ENCODE data around the gene CREBRF.
"Not testable (repeated sequence)": the region's sequence is repeated elsewhere in the genome, so short reads cannot be mapped to it uniquely, and the experiment has no call there.

The CREBRF gene

GRCh38 chr5:173018358-173018757 is 37.8 kb upstream of the CREBRF start:
- WGBS = 88% methylated on average over 4 of the region's 4 CpGs
- H3K36me3 ChIP-seq (ENCODE audit: insufficient read depth, low read length) = peaks cover 24% of the 10 kb centered on the region; the same call in 1 of the 2 replicates
- no peak overlapping the region for H3K27ac ChIP-seq (ENCODE audit: low read depth, low read length)

DNA sequence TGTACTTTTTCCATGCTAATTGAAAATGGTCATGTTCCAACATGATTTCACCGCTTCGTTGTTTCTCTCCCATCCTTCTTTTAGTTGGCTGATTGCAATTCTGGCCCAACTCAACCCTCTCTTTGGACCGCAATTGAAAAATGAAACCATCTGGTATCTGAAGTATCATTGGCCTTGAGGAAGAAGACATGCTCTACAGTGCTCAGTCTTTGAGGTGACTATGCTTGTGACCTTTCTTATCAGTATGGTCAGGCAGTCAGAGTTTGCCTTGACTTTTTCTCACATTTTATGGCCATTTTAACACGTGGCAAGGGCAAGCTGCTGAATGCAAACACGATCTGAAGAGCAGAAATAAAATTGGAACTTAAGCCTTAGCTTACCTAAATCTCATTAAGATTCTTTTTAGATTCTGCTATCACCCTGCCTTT is 36.0 kb upstream of the CREBRF start:
- Histone ChIP-seq H3K9me3 (ENCODE audit: insufficient read depth, low read depth, low read length) (no peaks in the 10 kb centered on the region), H3K4me1 (ENCODE audit: insufficient read depth, low read length) (peaks cover 11% of the 10 kb centered on the region), H3K27me3 (ENCODE audit: insufficient read depth, low read length) (no peaks in the 10 kb centered on the region), H3K9ac (ENCODE audit: low read depth, low read length) (no peak overlapping the region), H3K27ac (ENCODE audit: low read depth, low read length) (no peak overlapping the region), H3K36me3 (ENCODE audit: insufficient read depth, low read length) (peaks cover 24% of the 10 kb centered on the region; the same call in 1 of the 2 replicates), H3K4me3 (ENCODE audit: low read length) (no peak overlapping the region)
- 94% methylated on average over 5 of the region's 5 CpGs for WGBS

More at GRCh38 chr5:173018358-173018757, 37.8 kb upstream of the CREBRF start:
- Histone ChIP-seq H3K27me3 (ENCODE audit: insufficient read depth, low read length) (no peaks in the 10 kb centered on the region), H3K9ac (ENCODE audit: low read depth, low read length) (no peak overlapping the region), H3K4me3 (ENCODE audit: low read length) (no peak overlapping the region), H3K4me1 (ENCODE audit: insufficient read depth, low read length) (peaks cover 11% of the 10 kb centered on the region), H3K9me3 (ENCODE audit: insufficient read depth, low read depth, low read length) (no peaks in the 10 kb centered on the region)

DNA sequence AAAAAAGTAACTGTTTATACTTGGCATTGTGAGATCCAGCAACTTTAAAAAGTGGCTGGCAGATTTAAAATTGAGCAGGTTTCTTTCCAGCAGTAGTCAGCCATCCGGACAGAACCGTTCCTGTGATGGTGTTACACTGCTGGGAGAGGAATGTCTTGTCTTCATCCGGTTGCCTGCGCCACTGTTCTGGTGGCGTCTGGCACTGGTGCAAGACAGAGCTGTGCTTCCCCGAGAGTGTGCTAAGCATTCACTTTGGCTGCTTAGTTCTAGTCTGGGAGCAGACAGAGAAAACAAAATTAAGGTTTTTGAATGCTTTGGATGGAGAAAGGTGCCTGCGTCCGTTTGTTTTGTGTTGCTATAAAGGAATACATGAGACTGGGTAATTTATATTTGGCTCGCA is 35.5 kb upstream of the CREBRF start:
- H3K9me3 ChIP-seq (ENCODE audit: insufficient read depth, low read depth, low read length) = no peaks in the 10 kb centered on the region
- no peak overlapping the region for H3K27ac ChIP-seq (ENCODE audit: low read depth, low read length)
- no peak overlapping the region for H3K9ac ChIP-seq (ENCODE audit: low read depth, low read length)
- peaks cover 11% of the 10 kb centered on the region for H3K4me1 ChIP-seq (ENCODE audit: insufficient read depth, low read length)
- 93% methylated on average over 9 of the region's 9 CpGs for WGBS
- H3K27me3 ChIP-seq (ENCODE audit: insufficient read depth, low read length) = no peaks in the 10 kb centered on the region
- H3K4me3 ChIP-seq (ENCODE audit: low read length) = no peak overlapping the region
- peaks cover 24% of the 10 kb centered on the region; the same call in 1 of the 2 replicates for H3K36me3 ChIP-seq (ENCODE audit: insufficient read depth, low read length)

GRCh38 chr5:173025651-173026050 is 30.5 kb upstream of the CREBRF start:
- 0 out of 2 replicates have a peak, but pooled peaks cover 3% of the 10 kb centered on the region for H3K4me1 ChIP-seq (ENCODE audit: insufficient read depth, low read length)
- 97% methylated on average over 6 of the region's 6 CpGs for WGBS
- no peak overlapping the region for H3K4me3 ChIP-seq (ENCODE audit: low read length)
- peaks cover 16% of the 10 kb centered on the region; the same call in 1 of the 2 replicates for H3K36me3 ChIP-seq (ENCODE audit: insufficient read depth, low read length)
- H3K9ac ChIP-seq (ENCODE audit: low read depth, low read length) = no peak overlapping the region
- H3K27ac ChIP-seq (ENCODE audit: low read depth, low read length) = no peak overlapping the region
- no peaks in the 10 kb centered on the region for H3K27me3 ChIP-seq (ENCODE audit: insufficient read depth, low read length)
- no peaks in the 10 kb centered on the region for H3K9me3 ChIP-seq (ENCODE audit: insufficient read depth, low read depth, low read length)

- Histone ChIP-seq H3K4me1 (ENCODE audit: insufficient read depth, low read length) (0 out of 2 replicates have a peak, but pooled peaks cover 3% of the 10 kb centered on the region), H3K9ac (ENCODE audit: low read depth, low read length) (no peak overlapping the region), H3K27ac (ENCODE audit: low read depth, low read length) (no peak overlapping the region), H3K36me3 (ENCODE audit: insufficient read depth, low read length) (no peaks in the 10 kb centered on the region; the same call in 1 of the 2 replicates), H3K4me3 (ENCODE audit: low read length) (no peak overlapping the region), H3K9me3 (ENCODE audit: insufficient read depth, low read depth, low read length) (no peaks in the 10 kb centered on the region), H3K27me3 (ENCODE audit: insufficient read depth, low read length) (no peaks in the 10 kb centered on the region)
- WGBS = 94% methylated on average over 7 of the region's 7 CpGs
These were observed 28.2 kb upstream of the CREBRF start for GRCh38 chr5:173027905-173028304.

GRCh38 chr5:173028811-173029327 is 27.3 kb upstream of the CREBRF start:
- Histone ChIP-seq H3K4me1 (ENCODE audit: insufficient read depth, low read length) (0 out of 2 replicates have a peak, but pooled peaks cover 3% of the 10 kb centered on the region), H3K27me3 (ENCODE audit: insufficient read depth, low read length) (no peaks in the 10 kb centered on the region), H3K36me3 (ENCODE audit: insufficient read depth, low read length) (no peaks in the 10 kb centered on the region; the same call in 1 of the 2 replicates), H3K27ac (ENCODE audit: low read depth, low read length) (no peak overlapping the region), H3K9ac (ENCODE audit: low read depth, low read length) (no peak overlapping the region), H3K4me3 (ENCODE audit: low read length) (no peak overlapping the region), H3K9me3 (ENCODE audit: insufficient read depth, low read depth, low read length) (no peaks in the 10 kb centered on the region)
- 89% methylated on average over 4 of the region's 4 CpGs for WGBS

GRCh38 chr5:173029499-173029921 is 26.6 kb upstream of the CREBRF start:
- WGBS = 92% methylated on average over 5 of the region's 5 CpGs
- Histone ChIP-seq H3K27me3 (ENCODE audit: insufficient read depth, low read length) (no peaks in the 10 kb centered on the region), H3K36me3 (ENCODE audit: insufficient read depth, low read length) (peaks cover 6% of the 10 kb centered on the region), H3K4me3 (ENCODE audit: low read length) (no peak overlapping the region), H3K27ac (ENCODE audit: low read depth, low read length) (no peak overlapping the region), H3K4me1 (ENCODE audit: insufficient read depth, low read length) (0 out of 2 replicates have a peak, but pooled peaks cover 3% of the 10 kb centered on the region), H3K9ac (ENCODE audit: low read depth, low read length) (no peak overlapping the region), H3K9me3 (ENCODE audit: insufficient read depth, low read depth, low read length) (no peaks in the 10 kb centered on the region)

DNA sequence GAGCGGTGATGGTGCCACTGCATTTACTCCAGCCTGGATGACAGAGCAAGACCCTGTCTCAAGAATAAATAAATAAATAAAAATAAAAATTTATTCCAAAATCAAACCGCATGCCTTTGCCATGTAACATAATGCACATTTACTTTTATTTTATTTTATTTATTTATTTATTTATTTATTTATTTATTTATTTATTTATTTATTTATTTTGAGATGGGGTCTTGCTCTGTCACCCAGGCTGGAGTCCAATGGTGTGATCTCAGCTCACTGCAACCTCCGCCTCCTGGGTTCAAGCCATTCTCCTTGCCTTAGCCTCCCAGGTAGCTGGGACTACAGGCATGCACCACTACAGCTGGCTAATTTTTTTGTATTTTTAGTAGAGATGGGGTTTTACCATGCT is 24.1 kb upstream of the CREBRF start:
- H3K9ac ChIP-seq (ENCODE audit: low read depth, low read length); H3K27me3 ChIP-seq (ENCODE audit: insufficient read depth, low read length); H3K4me1 ChIP-seq (ENCODE audit: insufficient read depth, low read length); H3K27ac ChIP-seq (ENCODE audit: low read depth, low read length); H3K9me3 ChIP-seq (ENCODE audit: insufficient read depth, low read depth, low read length); H3K4me3 ChIP-seq (ENCODE audit: low read length): not testable (repeated sequence)
- H3K36me3 ChIP-seq (ENCODE audit: insufficient read depth, low read length) = peaks cover 17% of the 10 kb centered on the region
- 95% methylated on average over 2 of the region's 3 CpGs for WGBS

DNA sequence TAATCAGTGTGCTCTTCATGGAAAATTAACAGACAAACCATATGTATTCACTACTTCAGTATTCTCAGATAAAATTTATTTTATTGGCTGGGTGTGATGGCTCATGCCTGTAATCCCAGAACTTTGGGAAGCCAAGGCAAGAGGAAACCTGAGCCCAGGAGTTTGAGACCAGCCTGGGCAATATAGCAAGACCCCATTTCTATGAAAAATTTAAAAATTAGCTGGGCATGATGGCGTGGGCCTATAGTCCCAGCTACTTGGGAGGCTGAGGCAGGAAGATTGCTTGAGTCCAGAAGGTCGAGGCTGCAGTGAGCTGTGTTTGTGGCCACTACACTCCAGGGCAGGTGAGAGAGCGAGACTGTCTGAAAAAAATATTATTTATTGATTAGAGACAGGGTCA is 23.4 kb upstream of the CREBRF start:
- Histone ChIP-seq H3K9me3 (ENCODE audit: insufficient read depth, low read depth, low read length) (no peaks in the 10 kb centered on the region), H3K4me3 (ENCODE audit: low read length) (no peak overlapping the region), H3K9ac (ENCODE audit: low read depth, low read length) (no peak overlapping the region), H3K4me1 (ENCODE audit: insufficient read depth, low read length) (0 out of 2 replicates have a peak, but pooled peaks cover 3% of the 10 kb centered on the region), H3K36me3 (ENCODE audit: insufficient read depth, low read length) (peaks cover 17% of the 10 kb centered on the region), H3K27ac (ENCODE audit: low read depth, low read length) (no peak overlapping the region), H3K27me3 (ENCODE audit: insufficient read depth, low read length) (no peaks in the 10 kb centered on the region)
- WGBS = 97% methylated on average over 3 of the region's 3 CpGs

DNA sequence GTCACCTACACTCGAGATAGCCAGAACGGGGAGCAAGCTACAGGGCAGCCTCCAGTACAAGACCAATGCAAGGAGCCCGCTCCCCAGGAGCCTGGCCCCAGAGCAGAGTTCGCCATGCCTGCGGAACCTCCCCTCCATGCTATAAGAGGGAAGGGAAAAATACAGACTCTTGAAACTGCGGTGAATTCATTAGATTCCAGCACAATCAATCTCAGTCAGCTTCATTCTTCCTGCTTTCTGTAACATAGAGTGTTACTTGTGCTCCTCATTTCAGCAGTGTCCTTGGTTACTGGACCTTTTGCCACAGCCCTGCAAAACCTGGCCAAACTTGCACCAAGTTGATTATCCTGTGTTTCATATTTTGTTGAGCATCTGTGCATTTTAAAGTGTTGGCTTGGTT is 22.2 kb upstream of the CREBRF start:
- no peak overlapping the region for H3K9ac ChIP-seq (ENCODE audit: low read depth, low read length)
- WGBS = 92% methylated on average over 6 of the region's 6 CpGs
- no peak overlapping the region for H3K27ac ChIP-seq (ENCODE audit: low read depth, low read length)
- 0 out of 2 replicates have a peak, but pooled peaks cover 2% of the 10 kb centered on the region for H3K4me1 ChIP-seq (ENCODE audit: insufficient read depth, low read length)
- peaks cover 17% of the 10 kb centered on the region for H3K36me3 ChIP-seq (ENCODE audit: insufficient read depth, low read length)
- H3K27me3 ChIP-seq (ENCODE audit: insufficient read depth, low read length) = no peaks in the 10 kb centered on the region
- H3K4me3 ChIP-seq (ENCODE audit: low read length) = no peak overlapping the region
- no peaks in the 10 kb centered on the region for H3K9me3 ChIP-seq (ENCODE audit: insufficient read depth, low read depth, low read length)

GRCh38 chr5:173035904-173036707 is 20.0 kb upstream of the CREBRF start:
- peaks cover 17% of the 10 kb centered on the region for H3K36me3 ChIP-seq (ENCODE audit: insufficient read depth, low read length)
- H3K9ac ChIP-seq (ENCODE audit: low read depth, low read length) = no peak overlapping the region
- no peak overlapping the region for H3K27ac ChIP-seq (ENCODE audit: low read depth, low read length)
- H3K27me3 ChIP-seq (ENCODE audit: insufficient read depth, low read length) = no peaks in the 10 kb centered on the region
- no peak overlapping the region for H3K4me3 ChIP-seq (ENCODE audit: low read length)
- no peaks in the 10 kb centered on the region for H3K4me1 ChIP-seq (ENCODE audit: insufficient read depth, low read length)
- 95% methylated on average over 22 of the region's 24 CpGs for WGBS
- H3K9me3 ChIP-seq (ENCODE audit: insufficient read depth, low read depth, low read length) = no peaks in the 10 kb centered on the region

Data from HUES64 (cell line).